Measurements from ENCODE around the gene ERF. TPM values are rescaled to one million over a fixed set of nuclear protein-coding genes. Genes with fewer than 3 reads are reported as not detected.
"Not testable (repeated sequence)": the region's sequence is repeated elsewhere in the genome, so short reads cannot be mapped to it uniquely, and the experiment has no call there.

ERF gene
- total RNA-seq, 2 donors from 2014 or later = 106 to 138 TPM

DNA sequence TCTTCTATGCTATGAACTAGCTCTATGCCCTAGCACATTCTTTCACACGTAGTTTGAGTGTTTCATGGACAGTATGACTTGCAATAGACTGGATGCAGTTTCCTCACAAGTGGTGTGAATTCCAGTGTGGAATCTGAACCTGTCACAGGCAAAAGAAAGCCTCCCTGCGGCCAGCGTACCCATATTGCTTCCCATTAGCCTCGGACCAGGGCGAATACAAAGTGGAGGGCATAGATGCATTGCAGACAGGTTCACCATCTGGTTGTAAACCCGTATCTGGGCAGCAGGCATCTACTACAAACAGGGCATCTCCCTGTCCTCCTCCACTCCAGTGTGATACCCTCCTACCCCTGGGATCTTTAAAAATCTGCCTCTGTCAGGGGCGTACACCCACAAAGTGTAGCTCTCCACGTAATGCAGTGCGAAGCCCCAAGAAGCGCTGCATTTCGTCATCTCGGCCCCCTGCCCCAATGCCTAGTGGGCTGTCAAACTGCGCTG is 12.8 kb upstream of the ERF start:
- H3K4me3 Mint-ChIP-seq = no peak overlapping the region
- H3K27me3 Mint-ChIP-seq (ENCODE audit: insufficient read depth) = peaks cover 3% of the 10 kb centered on the region
- TF ChIP-seq, protein P1, sequence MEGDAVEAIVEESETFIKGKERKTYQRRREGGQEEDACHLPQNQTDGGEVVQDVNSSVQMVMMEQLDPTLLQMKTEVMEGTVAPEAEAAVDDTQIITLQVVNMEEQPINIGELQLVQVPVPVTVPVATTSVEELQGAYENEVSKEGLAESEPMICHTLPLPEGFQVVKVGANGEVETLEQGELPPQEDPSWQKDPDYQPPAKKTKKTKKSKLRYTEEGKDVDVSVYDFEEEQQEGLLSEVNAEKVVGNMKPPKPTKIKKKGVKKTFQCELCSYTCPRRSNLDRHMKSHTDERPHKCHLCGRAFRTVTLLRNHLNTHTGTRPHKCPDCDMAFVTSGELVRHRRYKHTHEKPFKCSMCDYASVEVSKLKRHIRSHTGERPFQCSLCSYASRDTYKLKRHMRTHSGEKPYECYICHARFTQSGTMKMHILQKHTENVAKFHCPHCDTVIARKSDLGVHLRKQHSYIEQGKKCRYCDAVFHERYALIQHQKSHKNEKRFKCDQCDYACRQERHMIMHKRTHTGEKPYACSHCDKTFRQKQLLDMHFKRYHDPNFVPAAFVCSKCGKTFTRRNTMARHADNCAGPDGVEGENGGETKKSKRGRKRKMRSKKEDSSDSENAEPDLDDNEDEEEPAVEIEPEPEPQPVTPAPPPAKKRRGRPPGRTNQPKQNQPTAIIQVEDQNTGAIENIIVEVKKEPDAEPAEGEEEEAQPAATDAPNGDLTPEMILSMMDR (conservative IDR thresholded peaks at IDR 0.05) = no peak
- peak overlapping the region; percentile 95 for H3K9ac ChIP-seq (ENCODE audit: extremely low read depth, low read length, poor library complexity, severe bottlenecking)
- peaks cover 4% of the 10 kb centered on the region for H3K4me1 ChIP-seq (ENCODE audit: control insufficient read depth, insufficient read depth, low read length)
- no peak for DNase-seq
- peak overlapping the region; percentile 88 for H3K4me3 ChIP-seq (ENCODE audit: low read length)
- peaks cover 5% of the 10 kb centered on the region for H3K36me3 Mint-ChIP-seq (ENCODE audit: low read depth)
- peaks cover 25% of the 10 kb centered on the region for H3K4me1 Mint-ChIP-seq
- peak overlapping the region; percentile 9 for H3K27ac ChIP-seq (ENCODE audit: low read depth, low read length)
- H3K27me3 ChIP-seq (ENCODE audit: control insufficient read depth, insufficient read depth, low read length, poor library complexity, severe bottlenecking) = no peaks in the 10 kb centered on the region
- 19 to 22% methylated on average over 13 of the region's 13 CpGs for WGBS, 2 experiments (ENCODE audit: insufficient coverage in 1 of 2, insufficient read length in 1 of 2)
- H3K9me3 ChIP-seq (ENCODE audit: control insufficient read depth, low read length) = no peaks in the 10 kb centered on the region
- no peaks in the 10 kb centered on the region for H3K36me3 ChIP-seq (ENCODE audit: control insufficient read depth, insufficient read depth, low read length)
- H3K9me3 Mint-ChIP-seq = no peaks in the 10 kb centered on the region
- H3K27ac Mint-ChIP-seq = no peak overlapping the region

DNA sequence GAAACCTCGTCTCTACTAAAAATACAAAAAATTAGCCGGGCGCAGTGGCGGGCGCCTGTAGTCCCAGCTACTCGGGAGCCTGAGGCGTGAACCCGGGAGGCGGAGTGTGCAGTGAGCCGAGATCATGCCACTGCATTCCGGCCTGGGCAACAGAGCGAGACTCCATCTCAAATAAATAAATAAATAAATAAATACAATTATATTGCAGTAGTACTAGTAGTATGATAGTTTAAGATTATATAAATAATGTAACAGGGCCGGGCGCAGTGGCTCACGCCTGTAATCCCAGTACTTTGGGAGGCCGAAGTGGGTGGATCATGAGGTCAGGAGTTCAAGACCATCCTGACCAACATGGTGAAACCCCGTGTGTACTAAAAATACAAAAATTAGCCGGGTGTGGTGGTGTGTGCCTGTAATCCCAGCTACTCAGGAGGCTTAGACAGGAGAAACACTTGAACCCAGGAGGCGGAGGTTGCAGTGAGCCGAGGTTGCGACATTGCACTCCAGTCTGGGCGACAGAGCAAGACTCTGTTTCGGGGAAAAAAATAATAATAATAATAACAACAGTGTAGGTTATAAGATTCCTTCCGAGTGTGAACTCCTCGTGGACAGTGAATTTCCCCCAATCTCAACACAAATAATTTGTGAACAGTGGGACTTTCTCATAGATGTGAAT is 12.1 kb upstream of the ERF start:
- H3K36me3 ChIP-seq (ENCODE audit: control insufficient read depth, insufficient read depth, low read length); H3K27ac ChIP-seq (ENCODE audit: low read depth, low read length); H3K9me3 ChIP-seq (ENCODE audit: control insufficient read depth, low read length); H3K4me3 Mint-ChIP-seq; DNase-seq; H3K9ac ChIP-seq (ENCODE audit: extremely low read depth, low read length, poor library complexity, severe bottlenecking); H3K9me3 Mint-ChIP-seq; H3K27me3 Mint-ChIP-seq (ENCODE audit: insufficient read depth); H3K27ac Mint-ChIP-seq; H3K27me3 ChIP-seq (ENCODE audit: control insufficient read depth, insufficient read depth, low read length, poor library complexity, severe bottlenecking); H3K4me1 ChIP-seq (ENCODE audit: control insufficient read depth, insufficient read depth, low read length); H3K36me3 Mint-ChIP-seq (ENCODE audit: low read depth): not testable (repeated sequence)
- 94 to 100% methylated on average over 8 to 16 of the region's 25 CpGs for WGBS, 2 experiments (ENCODE audit: insufficient coverage in 1 of 2, insufficient read length in 1 of 2)
- H3K4me1 Mint-ChIP-seq = peaks cover 25% of the 10 kb centered on the region
- H3K4me3 ChIP-seq (ENCODE audit: low read length) = peak overlapping the region; percentile 88

DNA sequence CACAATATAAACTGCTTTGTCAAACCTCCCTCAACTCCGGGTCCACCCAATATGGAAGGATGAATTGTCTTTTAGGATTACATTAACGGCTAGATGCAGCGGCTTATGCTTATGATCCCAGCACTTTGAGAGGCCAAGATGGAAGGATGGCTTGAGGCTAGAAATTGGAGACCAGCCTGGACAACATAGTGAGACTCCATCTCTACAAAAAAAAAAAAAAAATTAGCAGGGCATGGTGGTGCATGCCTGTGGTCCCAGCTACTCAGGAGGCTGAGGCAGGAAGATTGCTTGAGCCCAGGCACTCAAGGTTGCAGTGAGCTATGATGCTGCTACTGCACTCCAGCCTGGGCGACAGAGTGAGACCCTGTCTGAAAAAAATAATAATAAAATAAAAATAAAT is 11.2 kb upstream of the ERF start:
- not testable (repeated sequence) for H3K9me3 Mint-ChIP-seq, H3K4me3 Mint-ChIP-seq

DNA sequence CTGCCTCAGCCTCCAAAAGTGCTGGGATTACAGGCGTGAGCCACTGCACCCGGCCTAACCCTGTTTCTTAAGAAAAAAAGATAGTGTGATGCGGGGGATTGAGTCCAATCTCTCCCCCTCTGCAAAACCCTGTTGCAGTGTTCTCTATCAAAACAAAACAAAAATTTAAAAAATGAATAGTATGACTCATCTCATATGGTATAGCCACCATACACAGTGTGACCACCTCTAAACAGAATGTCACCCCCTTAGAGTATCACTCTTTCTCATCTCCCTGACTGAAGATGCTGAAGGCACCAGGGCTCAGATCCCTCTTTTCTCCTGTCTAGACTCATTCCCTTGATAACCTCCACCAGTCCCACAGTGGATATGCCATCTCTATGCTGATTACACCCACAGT is 6.8 kb upstream of the ERF start:
- Histone ChIP-seq H3K4me1 (ENCODE audit: control insufficient read depth, insufficient read depth, low read length) (no peaks in the 10 kb centered on the region), H3K9ac (ENCODE audit: extremely low read depth, low read length, poor library complexity, severe bottlenecking) (no peak overlapping the region), H3K4me3 (ENCODE audit: low read length) (no peak overlapping the region), H3K27me3 (ENCODE audit: control insufficient read depth, insufficient read depth, low read length, poor library complexity, severe bottlenecking) (no peaks in the 10 kb centered on the region), H3K9me3 (ENCODE audit: control insufficient read depth, low read length) (no peaks in the 10 kb centered on the region), H3K27ac (ENCODE audit: low read depth, low read length) (no peak overlapping the region), H3K36me3 (ENCODE audit: control insufficient read depth, insufficient read depth, low read length) (no peaks in the 10 kb centered on the region)
- H3K27me3 Mint-ChIP-seq (ENCODE audit: insufficient read depth) = peaks cover 15% of the 10 kb centered on the region
- no peak overlapping the region for H3K27ac Mint-ChIP-seq
- H3K4me3 Mint-ChIP-seq = no peak overlapping the region
- no peaks in the 10 kb centered on the region for H3K9me3 Mint-ChIP-seq
- peaks cover under 1% of the 10 kb centered on the region for H3K4me1 Mint-ChIP-seq
- no peak for DNase-seq
- 93 to 100% methylated on average over 3 of the region's 3 CpGs for WGBS, 2 experiments (ENCODE audit: insufficient coverage in 1 of 2, insufficient read length in 1 of 2)
- H3K36me3 Mint-ChIP-seq (ENCODE audit: low read depth) = no peaks in the 10 kb centered on the region
- TF ChIP-seq, protein P1 (conservative IDR thresholded peaks at IDR 0.05) = no peak

More for the DNA sequence above, 11.2 kb upstream of the ERF start:
- H3K4me1 ChIP-seq (ENCODE audit: control insufficient read depth, insufficient read depth, low read length); H3K27ac ChIP-seq (ENCODE audit: low read depth, low read length); H3K9me3 ChIP-seq (ENCODE audit: control insufficient read depth, low read length); H3K27me3 ChIP-seq (ENCODE audit: control insufficient read depth, insufficient read depth, low read length, poor library complexity, severe bottlenecking); DNase-seq; H3K27ac Mint-ChIP-seq; H3K4me3 ChIP-seq (ENCODE audit: low read length); H3K36me3 ChIP-seq (ENCODE audit: control insufficient read depth, insufficient read depth, low read length); H3K9ac ChIP-seq (ENCODE audit: extremely low read depth, low read length, poor library complexity, severe bottlenecking); H3K36me3 Mint-ChIP-seq (ENCODE audit: low read depth): not testable (repeated sequence)
- peaks cover 15% of the 10 kb centered on the region for H3K27me3 Mint-ChIP-seq (ENCODE audit: insufficient read depth)
- 91 to 93% methylated on average over 3 of the region's 4 CpGs for WGBS, 2 experiments (ENCODE audit: insufficient coverage in 1 of 2, insufficient read length in 1 of 2)
- H3K4me1 Mint-ChIP-seq = peaks cover 22% of the 10 kb centered on the region

DNA sequence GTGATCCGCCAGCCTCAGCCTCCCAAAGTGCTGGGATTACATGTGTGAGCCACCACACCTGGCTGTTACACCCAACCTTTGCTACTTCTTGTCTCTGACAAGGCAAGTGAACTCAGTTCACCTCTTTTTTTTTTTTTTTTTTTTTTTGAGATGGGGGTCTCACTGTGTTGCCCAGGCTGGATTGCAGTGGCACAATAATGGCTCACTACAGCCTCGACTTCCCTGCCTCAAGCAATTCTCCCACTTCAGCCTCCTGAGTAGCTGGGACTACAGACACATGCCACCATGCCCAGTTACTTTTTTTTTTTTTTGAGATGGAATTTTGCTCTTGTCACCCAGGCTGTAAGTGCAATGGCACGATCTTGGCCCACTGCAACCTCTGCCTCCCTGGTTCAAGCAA is 2.9 kb upstream of the ERF start:
- not testable (repeated sequence) for H3K4me1 ChIP-seq (ENCODE audit: control insufficient read depth, insufficient read depth, low read length); H3K9ac ChIP-seq (ENCODE audit: extremely low read depth, low read length, poor library complexity, severe bottlenecking); DNase-seq; H3K9me3 ChIP-seq (ENCODE audit: control insufficient read depth, low read length); H3K36me3 Mint-ChIP-seq (ENCODE audit: low read depth); H3K4me3 Mint-ChIP-seq; H3K27me3 ChIP-seq (ENCODE audit: control insufficient read depth, insufficient read depth, low read length, poor library complexity, severe bottlenecking); H3K4me1 Mint-ChIP-seq; H3K4me3 ChIP-seq (ENCODE audit: low read length); H3K9me3 Mint-ChIP-seq; H3K36me3 ChIP-seq (ENCODE audit: control insufficient read depth, insufficient read depth, low read length); H3K27ac ChIP-seq (ENCODE audit: low read depth, low read length); H3K27ac Mint-ChIP-seq
- H3K27me3 Mint-ChIP-seq (ENCODE audit: insufficient read depth) = peaks cover 12% of the 10 kb centered on the region
- 92 to 94% methylated on average over 3 of the region's 3 CpGs for WGBS, 2 experiments (ENCODE audit: insufficient coverage in 1 of 2, insufficient read length in 1 of 2)

All from endodermal cell (in vitro differentiated cells).